ENCODE data around the gene FPGS. TPM values are rescaled to one million over a fixed set of nuclear protein-coding genes. Genes with fewer than 3 reads are reported as not detected.

FPGS gene
- total and polyA plus RNA-seq, 8 donors = 27.0 to 85.3 (median 38.9) TPM

DNA sequence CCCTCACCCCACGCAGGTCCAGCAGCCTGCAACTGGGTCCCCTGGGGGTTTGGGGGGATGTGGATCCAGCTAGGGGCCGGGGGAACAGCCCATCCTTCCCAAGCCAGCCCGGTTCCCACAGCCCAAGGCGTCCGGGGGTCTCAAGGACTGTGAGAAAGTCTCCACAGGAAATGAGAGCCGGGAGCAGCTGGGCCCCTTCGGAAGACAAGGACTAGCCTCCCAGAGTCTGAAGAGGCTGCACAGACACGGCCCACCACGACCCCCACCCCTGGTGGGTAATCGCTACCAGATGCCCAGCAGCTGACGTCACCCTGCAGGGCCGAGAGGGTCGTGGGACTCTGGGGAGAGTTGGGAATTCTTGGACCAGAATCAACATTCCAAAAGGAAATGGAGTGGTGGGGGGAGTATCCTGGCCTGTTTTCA is 34.8 kb upstream of the FPGS start:
- no peak overlapping the region for H3K4me3 ChIP-seq
- intact Hi-C loops (cut with DNase I) = no loop called here
- H3K9me3 ChIP-seq = no peaks in the 10 kb centered on the region
- no peaks in the 10 kb centered on the region for H3K27me3 ChIP-seq
- TF ChIP-seq, protein P1, sequence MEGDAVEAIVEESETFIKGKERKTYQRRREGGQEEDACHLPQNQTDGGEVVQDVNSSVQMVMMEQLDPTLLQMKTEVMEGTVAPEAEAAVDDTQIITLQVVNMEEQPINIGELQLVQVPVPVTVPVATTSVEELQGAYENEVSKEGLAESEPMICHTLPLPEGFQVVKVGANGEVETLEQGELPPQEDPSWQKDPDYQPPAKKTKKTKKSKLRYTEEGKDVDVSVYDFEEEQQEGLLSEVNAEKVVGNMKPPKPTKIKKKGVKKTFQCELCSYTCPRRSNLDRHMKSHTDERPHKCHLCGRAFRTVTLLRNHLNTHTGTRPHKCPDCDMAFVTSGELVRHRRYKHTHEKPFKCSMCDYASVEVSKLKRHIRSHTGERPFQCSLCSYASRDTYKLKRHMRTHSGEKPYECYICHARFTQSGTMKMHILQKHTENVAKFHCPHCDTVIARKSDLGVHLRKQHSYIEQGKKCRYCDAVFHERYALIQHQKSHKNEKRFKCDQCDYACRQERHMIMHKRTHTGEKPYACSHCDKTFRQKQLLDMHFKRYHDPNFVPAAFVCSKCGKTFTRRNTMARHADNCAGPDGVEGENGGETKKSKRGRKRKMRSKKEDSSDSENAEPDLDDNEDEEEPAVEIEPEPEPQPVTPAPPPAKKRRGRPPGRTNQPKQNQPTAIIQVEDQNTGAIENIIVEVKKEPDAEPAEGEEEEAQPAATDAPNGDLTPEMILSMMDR (IDR thresholded peaks at IDR 0.05) = no peak
- no peaks in the 10 kb centered on the region for H3K36me3 ChIP-seq
- no peak overlapping the region for H3K27ac ChIP-seq
- no peak for FAIRE-seq
- 44 to 51% methylated on average over 13 of the region's 13 CpGs for WGBS, 2 donors
- peak in 1 of 6 donors; percentile 55 for DNase-seq
- no peak for ATAC-seq
- peaks cover 0 to 8% (median 4%) of the 10 kb centered on the region in 3 donors for H3K4me1 ChIP-seq

DNA sequence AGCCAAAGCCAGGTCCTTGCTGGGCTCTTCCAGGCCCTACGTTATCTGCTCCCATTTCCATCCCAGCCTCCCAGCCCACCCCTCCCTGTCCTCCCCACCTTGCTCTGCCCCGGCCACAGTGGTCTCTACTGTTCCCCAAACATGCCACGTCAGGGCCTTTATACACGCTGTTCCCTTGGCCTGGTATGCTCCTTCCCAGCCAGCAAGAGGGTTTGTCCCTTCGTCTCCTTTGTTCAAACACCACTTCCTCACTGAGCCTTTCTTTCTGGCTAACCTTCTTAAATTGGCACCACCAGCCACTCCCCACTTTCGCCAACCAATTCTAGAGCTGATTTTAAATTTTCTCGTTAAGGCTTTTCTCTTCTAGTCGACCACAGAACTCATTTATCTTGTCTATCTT is 34.0 kb upstream of the FPGS start:
- H3K4me3 ChIP-seq = no peak overlapping the region
- TF ChIP-seq, protein P1 (IDR thresholded peaks at IDR 0.05) = no peak

DNA sequence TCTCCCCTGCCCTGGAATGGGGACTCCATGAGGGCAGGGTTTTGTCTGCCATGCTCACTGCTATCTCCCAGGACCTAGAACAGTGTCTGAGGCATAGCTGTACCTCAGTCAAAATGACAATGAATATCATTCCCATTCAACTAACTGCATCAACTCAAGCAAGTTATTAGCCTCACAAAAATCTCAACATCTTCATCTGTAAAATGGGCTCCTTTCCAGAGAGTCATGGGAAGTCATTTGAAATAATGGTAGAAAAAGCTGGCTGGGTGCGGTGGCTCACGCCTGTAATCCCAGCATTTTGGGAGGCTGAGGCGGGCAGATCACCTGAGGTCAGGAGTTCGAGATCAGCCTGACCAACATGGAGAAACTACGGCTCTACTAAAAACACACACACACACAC is 33.6 kb upstream of the FPGS start:
- no peak for ATAC-seq
- H3K36me3 ChIP-seq = no peaks in the 10 kb centered on the region
- H3K27me3 ChIP-seq = no peaks in the 10 kb centered on the region
- TF ChIP-seq, protein P1 (IDR thresholded peaks at IDR 0.05) = no peak
- WGBS, 2 donors = 89 to 90% methylated on average over 5 of the region's 5 CpGs
- FAIRE-seq = no peak
- no peak for DNase-seq
- intact Hi-C loops (cut with DNase I) = no loop called here
- H3K9me3 ChIP-seq = no peaks in the 10 kb centered on the region
- H3K4me3 ChIP-seq = no peak overlapping the region
- H3K27ac ChIP-seq = no peak overlapping the region
- H3K4me1 ChIP-seq = peaks cover 0 to 8% (median 4%) of the 10 kb centered on the region in 3 donors

More for the DNA sequence above, 34.0 kb upstream of the FPGS start:
- H3K36me3 ChIP-seq = no peaks in the 10 kb centered on the region
- no peak overlapping the region for H3K27ac ChIP-seq
- H3K9me3 ChIP-seq = no peaks in the 10 kb centered on the region
- 76 to 77% methylated on average over 8 of the region's 8 CpGs for WGBS, 2 donors
- no peak for DNase-seq
- FAIRE-seq = no peak
- no peak for ATAC-seq
- intact Hi-C loops (cut with DNase I) = no loop called here
- H3K27me3 ChIP-seq = no peaks in the 10 kb centered on the region
- peaks cover 0 to 8% (median 4%) of the 10 kb centered on the region in 3 donors for H3K4me1 ChIP-seq

DNA sequence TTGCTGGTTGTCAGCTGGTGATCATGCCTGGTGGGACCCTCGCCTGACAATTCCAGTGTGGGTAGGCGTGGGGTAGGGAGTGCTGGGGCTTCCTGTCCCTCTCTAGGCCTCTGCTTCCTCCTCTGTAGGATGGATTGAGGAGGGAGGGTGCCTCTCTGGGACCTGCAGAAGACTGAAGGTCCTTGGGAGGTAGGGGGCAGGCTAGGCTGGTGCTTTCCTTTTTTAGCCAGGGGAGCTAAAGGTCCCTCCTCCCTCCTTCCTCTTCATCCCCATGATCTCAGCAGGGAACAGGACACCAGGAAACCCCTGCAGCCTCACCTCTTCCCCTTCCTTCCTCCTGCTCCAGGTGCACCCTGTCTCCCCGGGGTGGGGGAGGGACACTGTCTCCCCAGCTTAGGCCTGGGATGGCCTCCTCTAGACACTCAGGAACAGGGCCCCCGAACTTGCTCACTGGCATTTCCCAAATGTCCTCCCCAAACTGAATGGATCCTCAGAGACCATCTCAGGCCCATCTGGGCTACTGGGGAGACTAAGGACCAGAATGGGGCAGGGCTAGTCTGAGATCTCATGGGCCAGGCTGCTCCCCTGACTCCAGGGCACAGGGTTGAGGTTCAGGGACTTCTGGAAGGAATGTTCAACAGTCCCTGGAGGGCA is 32.6 kb upstream of the FPGS start:
- DNase-seq (no peak), FAIRE-seq (no peak), ATAC-seq (no peak)
- intact Hi-C loops (cut with DNase I) = no loop called here
- no peaks in the 10 kb centered on the region for H3K36me3 ChIP-seq
- no peaks in the 10 kb centered on the region for H3K9me3 ChIP-seq
- H3K27me3 ChIP-seq = no peaks in the 10 kb centered on the region
- TF ChIP-seq, protein P1 (IDR thresholded peaks at IDR 0.05) = no peak
- 74 to 79% methylated on average over 4 of the region's 4 CpGs for WGBS, 2 donors
- H3K4me3 ChIP-seq = peak overlapping the region in 1 of 4 donors; percentile 51
- H3K4me1 ChIP-seq = peaks cover 0 to 8% (median 4%) of the 10 kb centered on the region in 3 donors
- H3K27ac ChIP-seq = no peak overlapping the region

DNA sequence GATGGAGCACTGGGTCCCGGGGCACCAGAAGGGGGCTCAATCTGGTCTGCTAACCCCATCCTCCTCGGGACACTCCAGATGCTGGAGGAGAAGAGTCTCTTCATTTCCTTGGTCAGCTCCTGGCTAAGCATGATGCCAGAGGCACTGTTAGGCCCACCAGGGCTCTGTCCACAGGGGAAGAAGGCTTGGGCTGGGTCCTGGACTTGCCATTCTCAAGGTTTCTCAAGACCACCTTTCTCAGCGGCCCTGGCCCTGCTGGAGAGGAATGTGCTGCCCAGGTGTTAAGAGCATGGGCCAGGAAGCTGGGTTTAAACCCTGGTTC is 32.1 kb upstream of the FPGS start:
- intact Hi-C loops (cut with DNase I) = no loop called here
- no peak for FAIRE-seq
- WGBS, 2 donors = 59 to 62% methylated on average over 3 of the region's 3 CpGs

More for the DNA sequence above, 32.1 kb upstream of the FPGS start:
- no peaks in the 10 kb centered on the region for H3K27me3 ChIP-seq
- H3K4me1 ChIP-seq = peaks cover 0 to 8% (median 4%) of the 10 kb centered on the region in 3 donors
- DNase-seq = no peak
- TF ChIP-seq, protein P1 (IDR thresholded peaks at IDR 0.05) = no peak
- ATAC-seq = no peak
- H3K9me3 ChIP-seq = no peaks in the 10 kb centered on the region
- no peaks in the 10 kb centered on the region for H3K36me3 ChIP-seq
- H3K27ac ChIP-seq = no peak overlapping the region
- H3K4me3 ChIP-seq = peak overlapping the region in 3 of 4 donors; percentile 28 to 51 (median 41)
